Panc1 (cell line): Measurements from ENCODE around the gene RASD1. TPM values are rescaled to one million over a fixed set of nuclear protein-coding genes. Genes with fewer than 3 reads are reported as not detected.

ENCODE experiments used
- ATAC-seq: fragments of 200-7000 bp; cut with Tn5 transposase; 2 replicates; pipeline ENCODE4 v1.9.1; 2020; ENCODE audit warnings: mild to moderate bottlenecking, moderate library complexity
- BruUV-seq: library from RNA; stranded (reverse); fragments of 400-500 nt; replicated peaks from 2 replicates; lab custom pipeline; 2021; lab: Mats Ljungman, UMichigan
- CTCF ChIA-PET: fragments of 300-600 bp; sonication (Branson Sonifier 250); formaldehyde crosslinking; loops from one replicate; lab custom pipeline; 2022; ENCODE audit warnings: antibody characterized with exemption; lab: Charles Lee
- POLR2A ChIA-PET: fragments of 300-600 bp; sonication (Branson Sonifier 250); formaldehyde crosslinking; loops from one replicate; lab custom pipeline; 2022; ENCODE audit warnings: antibody characterized with exemption; lab: Charles Lee
- DNase-seq: peaks from one replicate; pipeline ENCODE4 v3.0.0-alpha.2; 2010; ENCODE audit warnings: low read depth, low spot score
- H3K27ac ChIP-seq: 2 replicates; pipeline ENCODE4 v1.5.1; 2011; ENCODE audit warnings: mild to moderate bottlenecking, low read length, inconsistent platforms
- H3K27me3 ChIP-seq: fragments of 200-500 bp; sonication (Bioruptor generic); 2 replicates; pipeline ENCODE4 v1.6.0; 2014; ENCODE audit warnings: low read length, inconsistent platforms; ENCODE audit not compliant: control insufficient read depth, insufficient read depth
- H3K36me3 ChIP-seq: fragments of 200-500 bp; sonication (Bioruptor generic); 2 replicates; pipeline ENCODE4 v1.5.1; 2014; ENCODE audit warnings: inconsistent platforms, mild to moderate bottlenecking, low read length, moderate library complexity; ENCODE audit not compliant: control insufficient read depth, insufficient read depth
- H3K4me1 ChIP-seq: 2 replicates; pipeline ENCODE4 v1.5.1; 2011; ENCODE audit warnings: inconsistent platforms, mild to moderate bottlenecking, low read length, moderate library complexity; ENCODE audit not compliant: control insufficient read depth, insufficient read depth
- H3K4me3 ChIP-seq, 2 experiments: 2 replicates each; pipeline ENCODE4 v1.5.1; 2011 to 2012; ENCODE audit warnings: low read depth in 2 of 2, low read length in 2 of 2, mild to moderate bottlenecking in 2 of 2, inconsistent platforms in 1 of 2, moderate library complexity in 1 of 2
- H3K9me3 ChIP-seq: fragments of 200-500 bp; sonication (Bioruptor generic); 2 replicates; pipeline ENCODE4 v1.5.1; 2014; ENCODE audit warnings: low read depth, mild to moderate bottlenecking, inconsistent platforms, low read length, moderate library complexity; ENCODE audit not compliant: control insufficient read depth, insufficient read depth
- CTCF ChIP-seq: fragments of 450-650 bp; IDR thresholded peaks from 2 replicates; pipeline ENCODE4 v1.5.1; 2017; ENCODE audit warnings: mild to moderate bottlenecking
- POLR2AphosphoS5 ChIP-seq: IDR thresholded peaks from 2 replicates; pipeline ENCODE4 v1.6.1; 2012; ENCODE audit warnings: mild to moderate bottlenecking, low read depth, low read length, moderate library complexity
- REST ChIP-seq, 2 experiments: IDR thresholded peaks; 2 replicates each; pipeline ENCODE4 v1.6.1; 2011 to 2012; ENCODE audit warnings: low read depth in 2 of 2, control low read depth in 1 of 2, low read length in 1 of 2, mild to moderate bottlenecking in 1 of 2, moderate library complexity in 1 of 2; ENCODE audit not compliant: insufficient read depth in 1 of 2
- SIN3A ChIP-seq: IDR thresholded peaks from 2 replicates; pipeline ENCODE4 v1.6.1; 2012; ENCODE audit warnings: low read depth, mild to moderate bottlenecking, low read length, moderate library complexity, borderline replicate concordance; ENCODE audit not compliant: insufficient read depth
- TCF7L2 ChIP-seq: IDR thresholded peaks from 2 replicates; pipeline ENCODE4 v1.6.1; 2011; ENCODE audit warnings: mild to moderate bottlenecking, low read depth, low read length, inconsistent platforms
- in situ Hi-C: cut with HindIII; loops from 2 replicates; pipeline ENCODE4 v1.10.0; 2016; ENCODE audit warnings: low sequenced_read_pairs, low pct_unique_long_range_greater_than_20kb
- intact Hi-C: fragments of 100-400 bp; cut with micrococcal nuclease; formaldehyde crosslinking; loops from one replicate; pipeline ENCODE4 v1.10.0; 2022; ENCODE audit not compliant: unreplicated experiment
- total RNA-seq: library from RNA; stranded (reverse); gene quantifications from one replicate; pipeline ENCODE4 v1.2.1, GENCODE V29; 2021; ENCODE audit not compliant: unreplicated experiment

Gene RASD1
- total RNA-seq, 1 experiment from 2014 or later: 1.7 TPM

- peak within 1 kb of the TSS; percentile 79 for H3K27ac ChIP-seq
- H3K27me3 ChIP-seq: no peaks in the 10 kb centered on the region; the same call in 1 of the 2 replicates
- no peaks in the 10 kb centered on the region for H3K9me3 ChIP-seq
- intact Hi-C loops (no loop called here), in situ Hi-C loops (no loop called here)
- BruUV-seq: no TSS peak
- POLR2A ChIA-PET: no interaction called here
- H3K4me3 ChIP-seq: peak within 1 kb of the TSS; percentile 86 to 94
- peak; percentile 48 for DNase-seq
- CTCF ChIA-PET: no interaction called here
- H3K36me3 ChIP-seq: peaks cover 4% of the 10 kb centered on the region
- peaks cover 4% of the 10 kb centered on the region; the same call in 1 of the 2 replicates for H3K4me1 ChIP-seq
- peak; percentile 50; the same call in 1 of the 2 replicates for TF ChIP-seq POLR2AphosphoS5
- TF ChIP-seq REST (IDR thresholded peaks at IDR 0.05; ENCODE audit: insufficient read depth in 1 of 2, low read depth in 2 of 2, low read length in 1 of 2): no peak
- peak; percentile 97 for ATAC-seq
Observed at GRCh38 chr17:17476865-17477467, 19.2 kb downstream of the RASD1 start, which contains the start of gene MED9. Gene MED9 (plus strand): TSS chr17:17477000. CDS start chr17:17477042, 42 bp downstream.

GRCh38 chr17:17474341-17474740, 21.9 kb downstream of the RASD1 start:
- ChIA-PET CTCF (no interaction called here), POLR2A (no interaction called here)
- TF ChIP-seq TCF7L2 (no peak), CTCF (no peak), REST (IDR thresholded peaks at IDR 0.05; ENCODE audit: insufficient read depth in 1 of 2, low read depth in 2 of 2, low read length in 1 of 2) (no peak), POLR2AphosphoS5 (no peak), SIN3A (no peak)
- Histone ChIP-seq H3K27me3 (no peaks in the 10 kb centered on the region; the same call in 1 of the 2 replicates), H3K4me3 (no peak overlapping the region), H3K4me1 (peaks cover 4% of the 10 kb centered on the region; the same call in 1 of the 2 replicates), H3K36me3 (peaks cover 4% of the 10 kb centered on the region; the same call in 1 of the 2 replicates), H3K9me3 (no peaks in the 10 kb centered on the region), H3K27ac (no peak overlapping the region)
- ATAC-seq: no peak
- intact Hi-C loops (no loop called here), in situ Hi-C loops (no loop called here)
- DNase-seq: no peak
- BruUV-seq: no TSS peak
